ENCODE measurements around the gene DFFB. TPM values are rescaled to one million over a fixed set of nuclear protein-coding genes. Genes with fewer than 3 reads are reported as not detected.
A peak's percentile ranks its signal among the peaks of the same experiment; 100 is the strongest.

DFFB gene
- total and polyA plus RNA-seq, 2 of the 13 experiments (the other 11 are each of a cell fraction or from before 2014, with no cell fraction given) = 4.6 to 9.3 TPM

- CTCF ChIA-PET (ENCODE audit: low intra/inter-chr PET ratio, low total read pairs) = no interaction called here
- no peak for ATAC-seq
- no peaks in the 10 kb centered on the region for H3K27me3 ChIP-seq (ENCODE audit: control insufficient read depth in 1 of 2, insufficient read depth in 2 of 2, low read length in 2 of 2)
- H3K4me1 ChIP-seq (ENCODE audit: insufficient read depth, low read length) = peaks cover 22% of the 10 kb centered on the region
- no peaks in the 10 kb centered on the region for H3K9me3 ChIP-seq (ENCODE audit: low read length)
- in situ Hi-C loops (cut with HindIII; ENCODE audit: extremely low pct_ligation_motif_present, low pct_unique_long_range_greater_than_20kb) = no loop called here
- peaks cover 1 to 4% of the 10 kb centered on the region in 2 experiments; a peak in 1 of 5 replicates for H3K36me3 ChIP-seq (replicated peaks in 1 of 2; ENCODE audit: control insufficient read depth in 1 of 2, insufficient read depth in 2 of 2, low read length in 2 of 2)
- peak overlapping the region in 1 of 3 experiments; percentile 37; a peak in 1 of 6 replicates for H3K4me3 ChIP-seq (replicated peaks in 1 of 3; ENCODE audit: insufficient read depth in 1 of 3, low read depth in 2 of 3, low read length in 3 of 3)
- H2AFZ ChIP-seq (ENCODE audit: low read length) = no peak overlapping the region
- DNase-seq (ENCODE audit: low spot score) = no peak
- no peak overlapping the region; the same call in 1 of the 2 replicates for H3K9ac ChIP-seq (ENCODE audit: insufficient read depth, low read depth, low read length)
- intact Hi-C loops (cut with micrococcal nuclease; ENCODE audit: unreplicated experiment) = no loop called here
- BruUV-seq (replicated peaks) = no TSS peak
- no peak for FAIRE-seq
- H4K20me1 ChIP-seq (ENCODE audit: insufficient read depth, low read length) = no peaks in the 10 kb centered on the region
- 0% methylated on average over 2 of the region's 2 CpGs for WGBS (ENCODE audit: low lambda C conversion rate)
- H3K27ac ChIP-seq (ENCODE audit: extremely low read length, insufficient read depth, low read length) = no peak overlapping the region
- POLR2A ChIA-PET = no interaction called here
- TF ChIP-seq IRF2 (CRISPR knock-in tag; IDR thresholded peaks at IDR 0.05) (no peak), HOMEZ (CRISPR knock-in tag; IDR thresholded peaks at IDR 0.05; ENCODE audit: low read depth) (no peak), RCOR2 (CRISPR knock-in tag; IDR thresholded peaks at IDR 0.05) (no peak)
- no peaks in the 10 kb centered on the region for H3K79me2 ChIP-seq (ENCODE audit: insufficient read depth, low read length)
- H3K4me2 ChIP-seq (ENCODE audit: low read depth, low read length) = peak overlapping the region; percentile 63
These were observed 45.7 kb upstream of the DFFB start for GRCh38 chr1:3811595-3811911.

DNA sequence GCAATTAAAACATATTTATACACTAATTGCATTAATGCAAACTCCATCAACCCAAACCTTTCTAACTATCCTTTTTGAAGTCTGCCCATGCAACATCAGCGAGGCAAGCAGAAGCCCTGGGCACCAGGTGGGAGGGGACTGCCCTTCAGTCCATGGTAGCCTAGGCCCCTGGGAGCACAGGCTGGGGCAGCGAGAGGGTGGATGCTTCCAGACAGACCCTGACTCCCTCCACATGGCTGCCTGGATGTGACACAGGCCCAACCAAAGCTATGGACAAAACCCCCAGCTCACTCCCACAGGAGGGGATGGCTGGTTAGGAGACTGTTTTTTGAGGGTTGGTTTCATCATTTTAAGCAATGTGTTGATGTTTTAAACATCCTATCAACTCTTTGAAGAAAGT, 43.2 kb upstream of the DFFB start:
- DNase-seq (ENCODE audit: low spot score) = no peak
- ATAC-seq = no peak
- Histone ChIP-seq H3K79me2 (ENCODE audit: insufficient read depth, low read length) (no peaks in the 10 kb centered on the region), H3K4me2 (ENCODE audit: low read depth, low read length) (no peak overlapping the region), H3K9ac (ENCODE audit: insufficient read depth, low read depth, low read length) (no peak overlapping the region), H3K36me3 (replicated peaks in 1 of 2; ENCODE audit: control insufficient read depth in 1 of 2, insufficient read depth in 2 of 2, low read length in 2 of 2) (peaks cover 1 to 4% of the 10 kb centered on the region in 2 experiments; a peak in 2 of 5 replicates), H3K4me1 (ENCODE audit: insufficient read depth, low read length) (peaks cover 22% of the 10 kb centered on the region), H3K27ac (ENCODE audit: extremely low read length, insufficient read depth, low read length) (no peak overlapping the region), H2AFZ (ENCODE audit: low read length) (no peak overlapping the region), H4K20me1 (ENCODE audit: insufficient read depth, low read length) (no peaks in the 10 kb centered on the region), H3K4me3 (replicated peaks in 1 of 3; ENCODE audit: insufficient read depth in 1 of 3, low read depth in 2 of 3, low read length in 3 of 3) (no peak overlapping the region), H3K9me3 (ENCODE audit: low read length) (no peaks in the 10 kb centered on the region), H3K27me3 (ENCODE audit: control insufficient read depth in 1 of 2, insufficient read depth in 2 of 2, low read length in 2 of 2) (no peaks in the 10 kb centered on the region)
- POLR2A ChIA-PET = no interaction called here
- intact Hi-C loops (cut with micrococcal nuclease; ENCODE audit: unreplicated experiment) (no loop called here), in situ Hi-C loops (cut with HindIII; ENCODE audit: extremely low pct_ligation_motif_present, low pct_unique_long_range_greater_than_20kb) (no loop called here)
- CTCF ChIA-PET (ENCODE audit: low intra/inter-chr PET ratio, low total read pairs) = no interaction called here
- WGBS (ENCODE audit: low lambda C conversion rate) = 95% methylated on average over 2 of the region's 2 CpGs
- TSS peak; percentile 53 for BruUV-seq (replicated peaks)
- FAIRE-seq = no peak
- TF ChIP-seq HNRNPUL1 (IDR thresholded peaks at IDR 0.05; ENCODE audit: low read depth, low read length) = no peak
- TF ChIP-seq CBFB (CRISPR knock-in tag; IDR thresholded peaks at IDR 0.05) = no peak
- no peak for TF ChIP-seq ZNF589 (CRISPR knock-in tag; conservative IDR thresholded peaks at IDR 0.05)
- no peak for TF ChIP-seq PRPF4 (IDR thresholded peaks at IDR 0.05; ENCODE audit: low read depth, low read length, poor library complexity, severe bottlenecking)
- no peak for TF ChIP-seq XRCC5 (optimal IDR thresholded peaks at IDR 0.05; ENCODE audit: low read length)
- no peak for TF ChIP-seq ZNF547 (CRISPR knock-in tag; IDR thresholded peaks at IDR 0.05)
- no peak for TF ChIP-seq USF2 (IDR thresholded peaks at IDR 0.05; ENCODE audit: low read depth, low read length)
- TF ChIP-seq USF2 (CRISPR knock-in tag; IDR thresholded peaks at IDR 0.05; ENCODE audit: borderline replicate concordance) = no peak
- TF ChIP-seq ZNF251 (CRISPR knock-in tag; IDR thresholded peaks at IDR 0.05) = no peak
- TF ChIP-seq MAFK (conservative IDR thresholded peaks at IDR 0.05 in 1 of 2, IDR thresholded peaks at IDR 0.05 in 1 of 2; ENCODE audit: low read length in 2 of 2) = no peak
- TF ChIP-seq, protein P1, sequence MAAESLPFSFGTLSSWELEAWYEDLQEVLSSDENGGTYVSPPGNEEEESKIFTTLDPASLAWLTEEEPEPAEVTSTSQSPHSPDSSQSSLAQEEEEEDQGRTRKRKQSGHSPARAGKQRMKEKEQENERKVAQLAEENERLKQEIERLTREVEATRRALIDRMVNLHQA (CRISPR knock-in tag; IDR thresholded peaks at IDR 0.05) = no peak
- TF ChIP-seq STAG1 (CRISPR knock-in tag; IDR thresholded peaks at IDR 0.05) = no peak

Data from HepG2 (cell line).